ENCODE results near the gene GAS6. TPM values are rescaled to one million over a fixed set of nuclear protein-coding genes. Genes with fewer than 3 reads are reported as not detected.

The GAS6 gene
- total RNA-seq, 1 donor from 2014 or later, result 302 TPM

GRCh38 chr13:113788413-113789135, 75.3 kb downstream of the GAS6 start:
- ATAC-seq (no peak), DNase-seq (ENCODE audit: low spot score) (peak; percentile 36)
- intact Hi-C loops (cut with DNase I), result no loop called here

DNA sequence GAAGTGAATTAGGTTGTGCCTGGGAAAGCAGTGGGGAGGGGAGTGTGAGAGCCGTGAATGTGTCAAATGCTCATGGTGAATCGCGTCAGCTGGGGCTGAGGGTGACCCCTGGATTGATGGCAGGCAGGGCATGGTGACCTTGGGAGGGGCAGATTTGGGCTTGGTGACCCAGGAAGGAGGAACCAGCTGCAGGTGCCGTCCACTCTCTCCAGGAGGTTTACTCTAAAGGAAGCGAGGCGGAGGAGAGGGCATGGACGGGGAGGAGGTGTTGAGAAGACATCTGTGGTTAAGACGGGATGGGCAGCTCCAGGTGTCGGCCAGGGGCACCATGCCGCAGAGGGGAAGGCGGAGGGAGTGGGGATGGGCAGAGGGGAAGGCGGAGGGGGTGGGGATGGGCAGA, 76.2 kb downstream of the GAS6 start:
- intact Hi-C loops (cut with DNase I), result no loop called here
- ATAC-seq, result no peak
- DNase-seq (ENCODE audit: low spot score), result peak; percentile 45

DNA sequence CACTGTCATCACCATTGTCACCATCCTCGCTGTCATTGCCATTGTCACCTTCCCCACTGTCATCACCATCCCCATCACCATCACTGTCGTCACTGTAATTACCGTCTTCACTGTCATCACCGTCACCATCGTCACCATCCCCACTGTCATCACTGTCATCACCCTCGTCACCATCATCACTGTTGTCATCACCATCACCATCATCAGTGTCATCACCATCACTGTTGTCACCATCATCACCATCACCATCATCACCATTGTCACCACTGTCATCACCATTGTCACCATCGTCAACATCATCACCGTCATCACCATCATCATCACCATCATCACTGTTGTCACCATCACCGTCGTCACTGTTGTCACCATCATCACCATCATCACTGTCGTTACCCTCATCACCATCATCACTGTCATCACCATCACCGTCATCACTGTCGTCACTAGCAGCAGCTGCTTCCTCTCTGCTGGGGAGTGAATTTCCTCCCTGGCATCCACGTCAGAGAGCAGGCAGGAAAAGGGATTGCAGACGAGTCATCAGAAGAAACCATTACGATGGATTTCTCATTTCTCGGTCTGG, 77.5 kb downstream of the GAS6 start:
- DNase-seq (ENCODE audit: low spot score), result no peak
- intact Hi-C loops (cut with DNase I), result no loop called here
- no peak for ATAC-seq

DNA sequence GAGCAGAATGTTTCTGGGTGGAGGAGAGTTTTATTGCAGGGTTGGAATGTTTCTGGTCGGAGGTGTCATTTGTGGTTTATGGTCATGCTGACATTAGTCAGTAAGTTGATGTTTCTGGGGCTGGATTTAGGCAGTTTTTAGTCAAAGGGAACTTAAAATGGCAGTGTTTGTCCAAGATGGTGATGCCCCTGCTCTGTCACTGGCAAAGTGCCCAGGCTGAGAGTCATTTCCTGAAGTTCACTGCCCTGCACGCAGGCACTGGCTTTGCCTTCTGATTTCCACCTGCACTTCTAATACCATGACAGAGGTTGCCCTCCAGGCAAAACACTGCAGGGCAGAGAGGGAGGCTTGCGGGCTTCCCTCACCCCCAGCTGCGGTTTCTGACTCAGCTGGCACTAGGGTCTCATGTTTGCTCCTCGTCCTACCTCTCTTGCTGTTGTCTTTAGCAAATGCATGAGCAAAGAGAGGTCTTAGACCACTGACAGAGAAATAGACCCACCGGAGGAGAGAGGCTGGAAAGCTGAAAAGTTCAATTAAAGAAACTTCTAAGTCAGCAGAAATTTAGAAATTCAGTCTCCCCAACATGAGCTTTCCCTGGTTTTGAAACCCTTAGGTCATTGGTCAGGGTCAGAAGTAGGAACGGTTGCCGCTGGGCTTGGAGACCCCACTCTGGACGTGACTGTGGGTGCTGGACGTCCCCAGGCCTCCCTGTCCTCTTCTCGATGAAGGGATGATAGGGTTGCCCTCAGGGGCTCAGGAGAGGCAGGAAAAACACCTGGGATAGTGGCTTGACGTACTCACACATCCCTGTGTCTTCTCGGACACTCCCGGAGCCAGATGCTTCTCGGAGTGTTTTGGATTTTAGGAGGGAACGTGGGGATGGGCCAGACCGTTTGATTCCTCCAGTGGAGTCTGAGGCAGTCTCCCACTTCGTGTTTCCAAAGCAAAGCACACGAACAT, 78.5 kb downstream of the GAS6 start:
- DNase-seq (ENCODE audit: low spot score), result peak; percentile 42
- ATAC-seq, result no peak
- intact Hi-C loops (cut with DNase I), result no loop called here

GRCh38 chr13:113784645-113785024, 79.2 kb downstream of the GAS6 start:
- DNase-seq (ENCODE audit: low spot score) (peak; percentile 13), ATAC-seq (no peak)
- intact Hi-C loops (cut with DNase I), result no loop called here

GRCh38 chr13:113783966-113784644, 79.8 kb downstream of the GAS6 start:
- ATAC-seq (no peak), DNase-seq (ENCODE audit: low spot score) (peak; percentile 30)
- intact Hi-C loops (cut with DNase I), result no loop called here

DNA sequence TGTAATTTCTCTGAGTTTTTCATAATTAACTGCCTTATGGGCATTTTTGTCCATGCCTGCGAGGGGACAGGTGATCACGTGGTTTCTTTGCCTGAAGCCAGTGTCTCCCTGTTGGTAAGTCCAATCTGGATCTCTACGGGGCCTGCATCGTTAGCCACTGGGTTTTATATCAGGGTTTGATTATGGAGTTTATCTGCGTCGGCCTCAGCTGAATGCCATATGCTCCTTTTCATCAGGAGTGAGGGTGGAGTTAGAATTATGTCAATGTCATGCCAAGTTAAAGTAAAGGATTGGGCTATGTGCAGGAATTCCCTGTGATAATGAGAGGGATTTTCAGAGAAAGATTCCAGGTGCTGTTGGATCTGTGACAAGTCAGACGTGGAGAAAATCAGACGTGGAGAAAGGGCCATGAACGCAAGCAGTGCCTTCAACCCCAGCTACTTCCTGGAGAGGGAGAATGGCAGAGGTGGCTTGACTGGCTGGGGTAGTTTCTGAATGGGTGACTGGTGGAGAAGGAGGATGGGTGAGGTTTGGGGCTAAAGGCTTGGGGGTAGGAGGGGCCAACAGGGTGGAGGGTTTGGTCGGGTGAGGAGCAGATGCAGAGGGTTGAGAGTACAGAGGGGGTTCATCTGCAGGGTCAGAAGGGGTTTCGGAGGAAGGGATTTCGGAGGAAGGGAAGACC, 80.5 kb downstream of the GAS6 start:
- ATAC-seq (no peak), DNase-seq (ENCODE audit: low spot score) (peak; percentile 12)
- intact Hi-C loops (cut with DNase I), result no loop called here

DNA sequence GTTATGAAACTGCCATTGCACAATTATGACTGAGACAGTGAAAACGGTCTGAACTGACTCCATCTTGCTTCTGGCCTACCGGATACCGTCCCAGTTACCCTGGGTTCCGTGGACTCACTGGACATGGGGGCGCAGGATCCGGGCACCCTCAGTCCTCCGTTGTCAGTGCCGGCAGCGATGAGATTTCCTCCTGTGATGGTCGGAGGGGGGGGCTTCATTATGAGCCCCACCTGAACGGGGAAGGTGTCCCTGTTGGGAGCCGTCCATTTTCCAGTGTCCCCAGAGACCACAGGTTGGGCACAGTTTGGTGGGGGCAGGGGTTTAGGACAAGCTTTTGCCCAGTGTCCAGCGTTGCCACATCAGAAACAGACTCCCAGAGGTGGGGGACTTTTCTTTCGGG, 81.4 kb downstream of the GAS6 start:
- DNase-seq (ENCODE audit: low spot score) (peak; percentile 31), ATAC-seq (no peak)
- intact Hi-C loops (cut with DNase I), result no loop called here

DNA sequence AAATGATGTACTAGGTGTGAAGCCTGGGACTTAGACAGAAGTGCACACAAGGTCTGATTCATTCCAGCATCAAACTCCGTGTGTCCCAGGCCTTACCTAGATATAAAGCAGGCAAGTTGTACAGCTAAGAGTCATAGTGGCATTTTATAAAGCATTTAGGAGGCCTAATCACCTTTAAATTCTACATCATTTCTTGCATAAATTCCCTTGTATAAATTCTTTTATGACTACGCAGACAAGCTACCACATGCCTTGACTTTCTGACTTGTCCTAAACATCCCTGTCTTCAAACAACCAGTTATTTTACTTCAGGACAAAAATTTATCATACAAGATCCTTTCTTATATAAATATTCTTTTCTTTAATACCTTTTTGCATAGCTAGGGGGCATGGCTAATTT, 82.3 kb downstream of the GAS6 start:
- ATAC-seq (no peak), DNase-seq (ENCODE audit: low spot score) (no peak)
- intact Hi-C loops (cut with DNase I), result no loop called here

GRCh38 chr13:113777311-113778260, 86.3 kb downstream of the GAS6 start:
- no peak for ATAC-seq
- intact Hi-C loops (cut with DNase I), result no loop called here
- peak; percentile 48 for DNase-seq (ENCODE audit: low spot score)

GRCh38 chr13:113776231-113777125, 87.4 kb downstream of the GAS6 start:
- ATAC-seq (no peak), DNase-seq (ENCODE audit: low spot score) (peak; percentile 52)
- intact Hi-C loops (cut with DNase I), result no loop called here

- peak; percentile 48 for DNase-seq (ENCODE audit: low spot score)
- no peak for ATAC-seq
Measured at GRCh38 chr13:113775451-113776145, 88.3 kb downstream of the GAS6 start.

GRCh38 chr13:113774177-113775107, 89.4 kb downstream of the GAS6 start:
- DNase-seq (ENCODE audit: low spot score), result no peak
- ATAC-seq, result no peak
- intact Hi-C loops (cut with DNase I), result no loop called here

More at GRCh38 chr13:113775451-113776145, 88.3 kb downstream of the GAS6 start:
- intact Hi-C loops (cut with DNase I), result no loop called here

GRCh38 chr13:113771709-113772331, 92.1 kb downstream of the GAS6 start:
- no peak for DNase-seq (ENCODE audit: low spot score)
- no peak for ATAC-seq
- intact Hi-C loops (cut with DNase I), result no loop called here

DNA sequence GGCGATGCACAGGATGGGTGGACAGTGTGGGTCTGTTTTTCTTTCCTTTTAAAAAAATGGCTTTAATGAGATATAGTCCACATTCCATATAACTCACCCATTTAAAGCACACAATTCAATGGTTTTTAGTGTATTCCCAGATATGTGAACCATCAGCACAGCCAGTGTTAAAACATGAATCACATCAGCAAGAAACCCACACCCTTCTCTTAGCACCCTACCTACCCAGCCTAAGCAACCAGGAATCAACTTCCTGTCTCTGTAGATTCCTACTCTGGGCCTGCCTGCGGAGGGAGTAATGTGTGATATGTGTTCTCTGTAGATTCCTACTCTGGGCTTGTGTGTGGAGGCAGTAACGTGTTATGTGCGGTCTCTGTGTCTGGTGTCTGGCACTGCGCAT, 92.9 kb downstream of the GAS6 start:
- intact Hi-C loops (cut with DNase I), result no loop called here
- DNase-seq (ENCODE audit: low spot score) (no peak), ATAC-seq (no peak)
